Tibial nerve (tissue), 3 donors: ENCODE results near the gene LEF1.

Experiments used
- CTCF ChIP-seq, 5 experiments: fragments of 200-600 bp in 3 of 5; fragments of 450-650 bp in 2 of 5; sonication (generic) in 3 of 5; IDR thresholded peaks; one replicate each; pipeline ENCODE4 v1.5.1; 2016 to 2019; ENCODE audit warnings: antibody characterized with exemption in 5 of 5, mild to moderate bottlenecking in 3 of 5, moderate library complexity in 2 of 5
- POLR2A ChIP-seq, 2 donors: fragments of 450-650 bp; IDR thresholded peaks; one replicate each; pipeline ENCODE4 v1.6.1; 2017; ENCODE audit warnings: antibody characterized with exemption in 2 of 2, mild to moderate bottlenecking in 2 of 2, moderate library complexity in 2 of 2

- no peak for TF ChIP-seq CTCF (IDR thresholded peaks at IDR 0.05)
- no peak for TF ChIP-seq POLR2A (IDR thresholded peaks at IDR 0.05)
Measured at GRCh38 chr4:108201774-108202173, 33.0 kb upstream of the LEF1 start.
